WTC11 (cell line): ENCODE data around the gene AGBL4. TPM values are rescaled to one million over a fixed set of nuclear protein-coding genes. Genes with fewer than 3 reads are reported as not detected.

Source experiments
- ATAC-seq: fragments of 200-7000 bp; cut with Tn5 transposase; 2 replicates; pipeline ENCODE4 v1.10.0; 2021; ENCODE audit warnings: mild to moderate bottlenecking, moderate library complexity
- CTCF ChIA-PET: fragments of 300-600 bp; sonication (Branson Sonifier 250); formaldehyde crosslinking; loops from one replicate; lab custom pipeline; 2021; ENCODE audit warnings: antibody characterized with exemption; lab: Charles Lee
- POLR2A ChIA-PET: fragments of 350-600 bp; sonication (Branson Sonifier 250); formaldehyde crosslinking; loops from one replicate; lab custom pipeline; 2021; ENCODE audit warnings: antibody characterized with exemption; lab: Charles Lee
- DNase-seq: peaks from one replicate; pipeline ENCODE4 v3.0.0; 2021; ENCODE audit warnings: low spot score
- H3K27ac Mint-ChIP-seq: 2 replicates; pipeline ENCODE4 v1.8.0; 2021; ENCODE audit warnings: mixed read lengths
- H3K27me3 Mint-ChIP-seq: 2 replicates; pipeline ENCODE4 v1.8.0; 2021; ENCODE audit warnings: low read depth, mild to moderate bottlenecking, moderate library complexity, mixed read lengths
- H3K36me3 Mint-ChIP-seq: 2 replicates; pipeline ENCODE4 v1.8.0; 2021; ENCODE audit warnings: mixed read lengths
- H3K4me1 Mint-ChIP-seq: 2 replicates; pipeline ENCODE4 v1.8.0; 2022; ENCODE audit warnings: mixed read lengths
- H3K4me3 Mint-ChIP-seq: 2 replicates; pipeline ENCODE4 v1.8.0; 2021; ENCODE audit warnings: mild to moderate bottlenecking, moderate library complexity, mixed read lengths
- H3K9me3 Mint-ChIP-seq: 2 replicates; pipeline ENCODE4 v1.8.0; 2021; ENCODE audit warnings: mixed read lengths
- EMX1 ChIP-seq: fragments of 250-450 bp; sonication (Bioruptor Pico); IDR thresholded peaks from 2 replicates; pipeline ENCODE4 v1.8.0; 2021; ENCODE audit warnings: mild to moderate bottlenecking
- IRF2 ChIP-seq: sonication (generic); formaldehyde crosslinking; IDR thresholded peaks from 2 replicates; pipeline ENCODE4 v1.8.0; 2022; ENCODE audit warnings: low read depth, missing genetic modification reagents, borderline replicate concordance
- NFE2L1 ChIP-seq: sonication (generic); formaldehyde crosslinking; IDR thresholded peaks from 2 replicates; pipeline ENCODE4 v1.8.1; 2023; ENCODE audit warnings: missing genetic modification reagents
- OVOL2 ChIP-seq: fragments of 250-450 bp; sonication (Bioruptor Pico); IDR thresholded peaks from 2 replicates; pipeline ENCODE4 v1.9.0; 2021; ENCODE audit warnings: mild to moderate bottlenecking, borderline replicate concordance
- SP1 ChIP-seq: sonication (generic); formaldehyde crosslinking; conservative IDR thresholded peaks from 2 replicates; pipeline ENCODE4 v1.8.1; 2022; ENCODE audit warnings: missing genetic modification reagents
- TEAD4 ChIP-seq: sonication (generic); formaldehyde crosslinking; IDR thresholded peaks from 2 replicates; pipeline ENCODE4 v1.8.0; 2022; ENCODE audit warnings: mild to moderate bottlenecking, missing genetic modification reagents
- ZNF317 ChIP-seq: sonication (generic); formaldehyde crosslinking; IDR thresholded peaks from 2 replicates; pipeline ENCODE4 v1.8.1; 2023; ENCODE audit warnings: low read depth, mild to moderate bottlenecking, moderate library complexity, missing genetic modification reagents, borderline replicate concordance
- total RNA-seq: library from RNA; stranded (reverse); gene quantifications from 3 replicates; pipeline ENCODE4 v1.2.3, GENCODE V29; 2021
- TF ChIP-seq, protein P1 (sequence below): sonication (generic); formaldehyde crosslinking; conservative IDR thresholded peaks from 2 replicates; pipeline ENCODE4 v1.8.1; 2022; ENCODE audit warnings: mild to moderate bottlenecking, missing genetic modification reagents
- TF ChIP-seq, protein P2 (sequence below): fragments of 250-450 bp; sonication (Bioruptor Pico); IDR thresholded peaks from 2 replicates; pipeline ENCODE4 v1.9.0; 2021; ENCODE audit warnings: mild to moderate bottlenecking, borderline replicate concordance
- TF ChIP-seq, protein P3 (sequence below): sonication (generic); formaldehyde crosslinking; IDR thresholded peaks from 2 replicates; pipeline ENCODE4 v1.8.0; 2022; ENCODE audit warnings: missing genetic modification reagents
- TF ChIP-seq, protein P4 (sequence below): sonication (generic); formaldehyde crosslinking; IDR thresholded peaks from 2 replicates; pipeline ENCODE4 v1.8.0; 2023; ENCODE audit warnings: mild to moderate bottlenecking, missing genetic modification reagents

Gene AGBL4
- total RNA-seq, 1 experiment from 2014 or later, result 0.87 TPM

DNA sequence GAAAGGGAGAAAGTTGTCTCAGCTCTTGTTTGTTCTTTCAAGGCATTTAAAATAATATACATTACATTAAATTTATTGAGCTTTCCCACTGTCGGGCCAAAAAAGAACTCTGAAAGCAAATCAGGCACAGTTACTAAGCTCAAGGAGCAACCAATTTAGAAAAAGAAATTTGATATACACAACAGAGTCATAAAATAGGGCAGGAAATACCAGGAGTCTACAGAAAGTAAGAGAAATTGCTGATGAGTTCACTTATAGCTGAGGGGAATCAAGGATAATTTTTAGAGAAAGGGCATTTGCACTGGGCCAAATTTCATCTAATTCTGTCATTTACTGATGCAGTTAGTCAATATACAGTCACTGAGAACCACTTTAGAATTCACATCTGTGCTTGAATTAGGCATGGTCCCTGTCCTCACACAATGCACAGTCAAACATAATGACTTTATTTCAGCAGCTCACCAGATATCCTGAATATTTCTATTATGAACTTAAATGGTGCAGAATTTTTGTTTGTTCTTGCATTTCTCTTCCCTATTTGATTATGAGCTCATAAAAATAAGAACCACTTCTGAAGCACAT lies 997.4 kb downstream of the AGBL4 start:
- Mint-ChIP-seq H3K4me1 (no peaks in the 10 kb centered on the region), H3K27ac (no peak overlapping the region), H3K4me3 (no peak overlapping the region), H3K36me3 (peaks cover 7% of the 10 kb centered on the region; the same call in 1 of the 2 replicates), H3K9me3 (peaks cover 22% of the 10 kb centered on the region), H3K27me3 (no peaks in the 10 kb centered on the region)
- TF ChIP-seq ZNF317 (no peak), OVOL2 (no peak)
- ATAC-seq, result no peak
- ChIA-PET POLR2A (no interaction called here), CTCF (no interaction called here)
- DNase-seq, result no peak

DNA sequence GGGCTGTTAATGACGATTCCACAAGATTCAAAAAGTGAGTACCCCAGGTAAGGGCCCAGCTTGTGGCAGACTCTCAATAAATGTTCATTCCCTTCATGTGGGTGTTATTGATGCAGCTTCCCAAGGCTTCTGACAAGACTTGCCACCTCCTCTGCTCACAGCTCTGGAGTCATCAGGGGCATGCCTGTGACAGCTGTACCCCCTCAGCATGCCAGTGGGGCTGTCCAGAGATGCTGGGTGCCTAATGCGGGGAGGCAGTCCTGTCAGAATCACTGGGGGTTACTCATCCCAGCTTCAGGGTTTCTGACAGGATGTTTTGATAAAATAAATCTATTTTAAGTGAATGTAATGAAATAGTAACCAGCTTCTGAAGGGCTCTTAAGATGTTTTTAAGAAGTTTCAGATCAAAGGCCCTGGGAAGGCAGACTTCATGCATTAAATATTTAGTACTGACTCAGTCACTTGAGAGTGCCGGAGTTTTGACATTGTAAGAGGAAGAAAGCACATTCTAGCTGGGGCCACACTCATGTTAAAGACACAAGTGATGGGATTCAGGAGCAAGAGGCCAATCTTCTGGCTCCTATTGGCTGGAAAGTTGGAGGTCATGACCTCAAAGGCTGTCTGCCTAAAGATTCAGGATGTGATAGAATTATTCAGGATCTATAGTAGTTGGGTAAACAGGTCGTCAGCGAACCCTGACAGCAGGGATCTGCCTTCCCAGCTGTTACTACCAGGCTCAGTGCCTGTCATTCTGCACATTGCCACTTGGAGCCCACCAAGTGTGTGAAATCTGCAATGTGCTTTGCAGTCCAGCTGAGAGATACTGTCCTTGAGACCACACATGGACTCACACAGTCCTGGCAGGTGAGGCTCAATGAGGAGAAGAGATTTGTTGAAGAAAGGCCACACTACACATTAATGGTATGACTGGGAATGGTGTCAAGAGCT lies 1007.5 kb downstream of the AGBL4 start:
- Mint-ChIP-seq H3K36me3 (no peaks in the 10 kb centered on the region), H3K9me3 (0 out of 2 replicates have a peak, but pooled peaks cover 4% of the 10 kb centered on the region), H3K4me3 (no peak overlapping the region), H3K4me1 (peaks cover 10% of the 10 kb centered on the region; the same call in 1 of the 2 replicates), H3K27me3 (no peaks in the 10 kb centered on the region), H3K27ac (no peak overlapping the region)
- POLR2A ChIA-PET, result no interaction called here
- CTCF ChIA-PET, result interaction anchor here (0.7 to 0.9 kb wide), 2 partner anchors 20 to 402 kb away, joined by 3 read pairs; no protein-coding TSS in a partner anchor
- DNase-seq (peak; percentile 17), ATAC-seq (peak; percentile 65)
- TF ChIP-seq, protein P1, sequence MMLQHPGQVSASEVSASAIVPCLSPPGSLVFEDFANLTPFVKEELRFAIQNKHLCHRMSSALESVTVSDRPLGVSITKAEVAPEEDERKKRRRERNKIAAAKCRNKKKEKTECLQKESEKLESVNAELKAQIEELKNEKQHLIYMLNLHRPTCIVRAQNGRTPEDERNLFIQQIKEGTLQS, result no peak
- TF ChIP-seq, protein P2, sequence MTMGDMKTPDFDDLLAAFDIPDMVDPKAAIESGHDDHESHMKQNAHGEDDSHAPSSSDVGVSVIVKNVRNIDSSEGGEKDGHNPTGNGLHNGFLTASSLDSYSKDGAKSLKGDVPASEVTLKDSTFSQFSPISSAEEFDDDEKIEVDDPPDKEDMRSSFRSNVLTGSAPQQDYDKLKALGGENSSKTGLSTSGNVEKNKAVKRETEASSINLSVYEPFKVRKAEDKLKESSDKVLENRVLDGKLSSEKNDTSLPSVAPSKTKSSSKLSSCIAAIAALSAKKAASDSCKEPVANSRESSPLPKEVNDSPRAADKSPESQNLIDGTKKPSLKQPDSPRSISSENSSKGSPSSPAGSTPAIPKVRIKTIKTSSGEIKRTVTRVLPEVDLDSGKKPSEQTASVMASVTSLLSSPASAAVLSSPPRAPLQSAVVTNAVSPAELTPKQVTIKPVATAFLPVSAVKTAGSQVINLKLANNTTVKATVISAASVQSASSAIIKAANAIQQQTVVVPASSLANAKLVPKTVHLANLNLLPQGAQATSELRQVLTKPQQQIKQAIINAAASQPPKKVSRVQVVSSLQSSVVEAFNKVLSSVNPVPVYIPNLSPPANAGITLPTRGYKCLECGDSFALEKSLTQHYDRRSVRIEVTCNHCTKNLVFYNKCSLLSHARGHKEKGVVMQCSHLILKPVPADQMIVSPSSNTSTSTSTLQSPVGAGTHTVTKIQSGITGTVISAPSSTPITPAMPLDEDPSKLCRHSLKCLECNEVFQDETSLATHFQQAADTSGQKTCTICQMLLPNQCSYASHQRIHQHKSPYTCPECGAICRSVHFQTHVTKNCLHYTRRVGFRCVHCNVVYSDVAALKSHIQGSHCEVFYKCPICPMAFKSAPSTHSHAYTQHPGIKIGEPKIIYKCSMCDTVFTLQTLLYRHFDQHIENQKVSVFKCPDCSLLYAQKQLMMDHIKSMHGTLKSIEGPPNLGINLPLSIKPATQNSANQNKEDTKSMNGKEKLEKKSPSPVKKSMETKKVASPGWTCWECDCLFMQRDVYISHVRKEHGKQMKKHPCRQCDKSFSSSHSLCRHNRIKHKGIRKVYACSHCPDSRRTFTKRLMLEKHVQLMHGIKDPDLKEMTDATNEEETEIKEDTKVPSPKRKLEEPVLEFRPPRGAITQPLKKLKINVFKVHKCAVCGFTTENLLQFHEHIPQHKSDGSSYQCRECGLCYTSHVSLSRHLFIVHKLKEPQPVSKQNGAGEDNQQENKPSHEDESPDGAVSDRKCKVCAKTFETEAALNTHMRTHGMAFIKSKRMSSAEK (CRISPR knock-in tag), result no peak
- TF ChIP-seq SP1 (CRISPR knock-in tag) (no peak), EMX1 (CRISPR knock-in tag) (no peak), NFE2L1 (no peak), IRF2 (CRISPR knock-in tag) (no peak), TEAD4 (no peak)
- TF ChIP-seq, protein P3, sequence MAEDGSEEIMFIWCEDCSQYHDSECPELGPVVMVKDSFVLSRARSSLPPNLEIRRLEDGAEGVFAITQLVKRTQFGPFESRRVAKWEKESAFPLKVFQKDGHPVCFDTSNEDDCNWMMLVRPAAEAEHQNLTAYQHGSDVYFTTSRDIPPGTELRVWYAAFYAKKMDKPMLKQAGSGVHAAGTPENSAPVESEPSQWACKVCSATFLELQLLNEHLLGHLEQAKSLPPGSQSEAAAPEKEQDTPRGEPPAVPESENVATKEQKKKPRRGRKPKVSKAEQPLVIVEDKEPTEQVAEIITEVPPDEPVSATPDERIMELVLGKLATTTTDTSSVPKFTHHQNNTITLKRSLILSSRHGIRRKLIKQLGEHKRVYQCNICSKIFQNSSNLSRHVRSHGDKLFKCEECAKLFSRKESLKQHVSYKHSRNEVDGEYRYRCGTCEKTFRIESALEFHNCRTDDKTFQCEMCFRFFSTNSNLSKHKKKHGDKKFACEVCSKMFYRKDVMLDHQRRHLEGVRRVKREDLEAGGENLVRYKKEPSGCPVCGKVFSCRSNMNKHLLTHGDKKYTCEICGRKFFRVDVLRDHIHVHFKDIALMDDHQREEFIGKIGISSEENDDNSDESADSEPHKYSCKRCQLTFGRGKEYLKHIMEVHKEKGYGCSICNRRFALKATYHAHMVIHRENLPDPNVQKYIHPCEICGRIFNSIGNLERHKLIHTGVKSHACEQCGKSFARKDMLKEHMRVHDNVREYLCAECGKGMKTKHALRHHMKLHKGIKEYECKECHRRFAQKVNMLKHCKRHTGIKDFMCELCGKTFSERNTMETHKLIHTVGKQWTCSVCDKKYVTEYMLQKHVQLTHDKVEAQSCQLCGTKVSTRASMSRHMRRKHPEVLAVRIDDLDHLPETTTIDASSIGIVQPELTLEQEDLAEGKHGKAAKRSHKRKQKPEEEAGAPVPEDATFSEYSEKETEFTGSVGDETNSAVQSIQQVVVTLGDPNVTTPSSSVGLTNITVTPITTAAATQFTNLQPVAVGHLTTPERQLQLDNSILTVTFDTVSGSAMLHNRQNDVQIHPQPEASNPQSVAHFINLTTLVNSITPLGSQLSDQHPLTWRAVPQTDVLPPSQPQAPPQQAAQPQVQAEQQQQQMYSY (CRISPR knock-in tag), result no peak
- TF ChIP-seq, protein P4, sequence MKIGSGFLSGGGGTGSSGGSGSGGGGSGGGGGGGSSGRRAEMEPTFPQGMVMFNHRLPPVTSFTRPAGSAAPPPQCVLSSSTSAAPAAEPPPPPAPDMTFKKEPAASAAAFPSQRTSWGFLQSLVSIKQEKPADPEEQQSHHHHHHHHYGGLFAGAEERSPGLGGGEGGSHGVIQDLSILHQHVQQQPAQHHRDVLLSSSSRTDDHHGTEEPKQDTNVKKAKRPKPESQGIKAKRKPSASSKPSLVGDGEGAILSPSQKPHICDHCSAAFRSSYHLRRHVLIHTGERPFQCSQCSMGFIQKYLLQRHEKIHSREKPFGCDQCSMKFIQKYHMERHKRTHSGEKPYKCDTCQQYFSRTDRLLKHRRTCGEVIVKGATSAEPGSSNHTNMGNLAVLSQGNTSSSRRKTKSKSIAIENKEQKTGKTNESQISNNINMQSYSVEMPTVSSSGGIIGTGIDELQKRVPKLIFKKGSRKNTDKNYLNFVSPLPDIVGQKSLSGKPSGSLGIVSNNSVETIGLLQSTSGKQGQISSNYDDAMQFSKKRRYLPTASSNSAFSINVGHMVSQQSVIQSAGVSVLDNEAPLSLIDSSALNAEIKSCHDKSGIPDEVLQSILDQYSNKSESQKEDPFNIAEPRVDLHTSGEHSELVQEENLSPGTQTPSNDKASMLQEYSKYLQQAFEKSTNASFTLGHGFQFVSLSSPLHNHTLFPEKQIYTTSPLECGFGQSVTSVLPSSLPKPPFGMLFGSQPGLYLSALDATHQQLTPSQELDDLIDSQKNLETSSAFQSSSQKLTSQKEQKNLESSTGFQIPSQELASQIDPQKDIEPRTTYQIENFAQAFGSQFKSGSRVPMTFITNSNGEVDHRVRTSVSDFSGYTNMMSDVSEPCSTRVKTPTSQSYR (CRISPR knock-in tag), result no peak
